RWPE2 (cell line): ENCODE data around the gene RUNX3.

Experiments
- ATAC-seq: fragments of 200-7000 bp; cut with Tn5 transposase; 3 replicates; pipeline ENCODE4 v1.9.1; 2021; ENCODE audit warnings: low read depth
- DNase-seq: peaks from one replicate; pipeline ENCODE4 v3.0.0-alpha.2; 2020; ENCODE audit warnings: low spot score
- H3K27ac ChIP-seq: fragments of 450-650 bp; 2 replicates; pipeline ENCODE4 v1.5.1; 2017; ENCODE audit warnings: mild to moderate bottlenecking; ENCODE audit not compliant: poor library complexity, severe bottlenecking
- H3K27me3 ChIP-seq: fragments of 250-450 bp; sonication (Bioruptor Pico); 2 replicates; pipeline ENCODE4 v1.5.1; 2021; ENCODE audit warnings: mild to moderate bottlenecking, moderate library complexity; ENCODE audit not compliant: insufficient read depth, poor library complexity, severe bottlenecking
- H3K36me3 ChIP-seq: fragments of 250-450 bp; sonication (Bioruptor Pico); 2 replicates; pipeline ENCODE4 v1.5.1; 2020; ENCODE audit warnings: low read depth, mild to moderate bottlenecking, moderate library complexity
- H3K4me1 ChIP-seq: fragments of 250-450 bp; sonication (Bioruptor Pico); 2 replicates; pipeline ENCODE4 v1.5.1; 2021; ENCODE audit warnings: mild to moderate bottlenecking, moderate library complexity; ENCODE audit not compliant: insufficient read depth, poor library complexity, severe bottlenecking
- H3K4me3 ChIP-seq: fragments of 250-450 bp; sonication (Bioruptor Pico); 2 replicates; pipeline ENCODE4 v1.5.1; 2021; ENCODE audit warnings: mild to moderate bottlenecking, moderate library complexity; ENCODE audit not compliant: severe bottlenecking
- H3K9me3 ChIP-seq: fragments of 250-450 bp; sonication (Bioruptor Pico); 2 replicates; pipeline ENCODE4 v1.5.1; 2021; ENCODE audit warnings: mild to moderate bottlenecking, moderate library complexity; ENCODE audit not compliant: severe bottlenecking
- CTCF ChIP-seq: fragments of 450-650 bp; IDR thresholded peaks from one replicate; pipeline ENCODE4 v1.5.1; 2017; ENCODE audit warnings: mild to moderate bottlenecking, moderate library complexity; ENCODE audit not compliant: poor library complexity, severe bottlenecking

Gene RUNX3

DNA sequence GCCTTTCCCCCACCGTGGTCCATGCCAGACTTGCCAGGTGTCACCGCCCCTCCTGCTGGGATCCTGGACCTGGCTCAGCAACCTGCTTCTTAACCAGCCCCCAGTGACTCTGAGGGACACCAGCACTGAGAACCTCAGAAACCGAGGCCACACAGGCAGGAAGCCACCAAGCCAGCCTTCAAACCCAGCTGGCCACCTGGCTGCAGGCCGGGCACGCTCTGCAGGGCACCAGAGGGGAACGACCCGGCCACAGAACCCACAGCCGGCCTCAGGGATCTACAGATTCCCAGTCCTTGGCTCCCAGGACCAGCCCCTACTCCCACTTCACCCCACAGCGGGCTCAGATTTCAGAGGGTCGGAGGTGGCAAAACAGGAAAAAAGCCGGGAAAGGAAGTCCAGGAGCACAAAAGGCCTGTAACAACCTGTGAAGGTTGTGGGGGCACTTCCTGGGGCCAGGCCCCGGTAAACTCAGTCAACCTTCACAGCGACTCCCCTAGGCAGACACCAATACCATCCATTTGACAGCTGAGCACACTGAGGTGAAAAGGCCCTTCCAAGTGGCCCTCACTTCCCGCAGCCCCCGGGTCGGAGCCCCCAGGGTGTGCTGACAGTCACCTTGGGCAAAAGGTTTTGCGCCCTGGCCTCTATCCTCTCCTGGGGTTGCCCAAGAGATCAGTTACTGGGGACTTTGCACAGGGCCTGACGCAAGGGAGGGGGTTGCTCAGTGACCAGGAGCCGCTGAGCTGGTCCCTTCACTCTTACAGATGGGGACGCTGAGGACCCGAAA lies 14.1 kb downstream of the RUNX3 start:
- Histone ChIP-seq H3K4me1 (no peaks in the 10 kb centered on the region), H3K4me3 (no peak overlapping the region), H3K36me3 (no peaks in the 10 kb centered on the region), H3K9me3 (no peaks in the 10 kb centered on the region), H3K27ac (no peak overlapping the region), H3K27me3 (no peaks in the 10 kb centered on the region)
- TF ChIP-seq CTCF, result no peak
- DNase-seq (no peak), ATAC-seq (no peak)

GRCh38 chr1:24914226-24915069 lies 15.6 kb downstream of the RUNX3 start:
- Histone ChIP-seq H3K9me3 (no peaks in the 10 kb centered on the region), H3K27me3 (no peaks in the 10 kb centered on the region), H3K4me1 (no peaks in the 10 kb centered on the region), H3K27ac (no peak overlapping the region), H3K36me3 (no peaks in the 10 kb centered on the region), H3K4me3 (no peak overlapping the region)
- DNase-seq (no peak), ATAC-seq (no peak; the same call in 2 of the 3 replicates)
- TF ChIP-seq CTCF, result no peak

DNA sequence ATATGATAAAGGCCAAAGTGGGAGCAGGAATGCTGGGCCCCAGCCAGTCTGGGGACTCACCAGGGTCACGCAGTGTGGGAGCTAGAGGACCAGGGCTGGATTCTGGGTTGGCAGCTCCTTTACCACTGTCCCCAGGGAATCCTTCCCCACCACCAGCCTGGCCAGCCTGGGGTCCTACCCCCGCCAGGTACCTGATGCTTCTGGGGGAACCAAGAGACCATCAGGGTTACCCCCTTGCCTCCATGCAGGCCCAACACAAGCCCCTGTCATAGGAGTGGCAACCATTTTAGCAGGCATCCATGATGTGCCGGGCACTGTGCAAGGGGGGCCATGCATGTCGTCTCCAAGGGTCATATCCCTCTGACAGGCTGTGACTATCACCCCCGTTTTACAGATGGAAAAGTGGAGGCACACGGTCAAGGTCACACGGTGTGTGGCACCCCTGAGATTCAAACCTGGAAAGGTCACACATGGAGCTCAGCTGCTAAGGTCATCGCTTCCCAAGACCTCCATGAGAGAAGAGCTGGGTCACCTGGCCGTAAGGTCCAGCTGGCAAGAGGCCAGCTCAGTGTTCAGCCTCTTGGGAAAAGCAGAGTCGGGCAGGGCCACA lies 16.4 kb downstream of the RUNX3 start:
- no peaks in the 10 kb centered on the region for H3K36me3 ChIP-seq
- no peaks in the 10 kb centered on the region for H3K4me1 ChIP-seq
- TF ChIP-seq CTCF, result no peak
- H3K27ac ChIP-seq, result no peak overlapping the region
- H3K4me3 ChIP-seq, result no peak overlapping the region
- ATAC-seq (no peak), DNase-seq (no peak)
- no peaks in the 10 kb centered on the region for H3K27me3 ChIP-seq
- H3K9me3 ChIP-seq, result no peaks in the 10 kb centered on the region

- no peaks in the 10 kb centered on the region for H3K36me3 ChIP-seq
- ATAC-seq (no peak), DNase-seq (no peak)
- H3K27me3 ChIP-seq, result no peaks in the 10 kb centered on the region
- no peak overlapping the region for H3K4me3 ChIP-seq
- H3K9me3 ChIP-seq, result no peaks in the 10 kb centered on the region
- no peak for TF ChIP-seq CTCF
- no peaks in the 10 kb centered on the region for H3K4me1 ChIP-seq
- no peak overlapping the region for H3K27ac ChIP-seq
Measured at GRCh38 chr1:24913274-24913604, 16.8 kb downstream of the RUNX3 start.
